GM18951 (cell line): ENCODE results near the gene ATP1A2.

Experiments
- POLR2A ChIP-seq: IDR thresholded peaks from 4 replicates; pipeline ENCODE4 v1.6.1; 2011; ENCODE audit warnings: mild to moderate bottlenecking; ENCODE audit not compliant: insufficient read length, insufficient read depth; ENCODE audit errors: extremely low read depth
- in situ Hi-C: fragments of 300-500 bp; cut with MboI; formaldehyde crosslinking; loops from one replicate; pipeline ENCODE4 v1.12.0; 2022; ENCODE audit warnings: low sequenced_read_pairs, mixed read lengths, inconsistent platforms; ENCODE audit not compliant: unreplicated experiment

ATP1A2 gene

GRCh38 chr1:160115545-160116282, at the start of gene ATP1A2:
Gene ATP1A2, plus strand, starts transcription at chr1:160115759. Its CDS starts 103 bp downstream, at chr1:160115862.
- in situ Hi-C loops = loop anchor here (10.0 kb wide), 1 partner anchor 129 kb away; no protein-coding TSS in a partner anchor
- no peak for TF ChIP-seq POLR2A

GRCh38 chr1:160066829-160067745, 48.5 kb upstream of the ATP1A2 start:
- in situ Hi-C loops = no loop called here
- TF ChIP-seq POLR2A = no peak

- in situ Hi-C loops = no loop called here
- TF ChIP-seq POLR2A = no peak
These were observed 47.3 kb upstream of the ATP1A2 start for GRCh38 chr1:160068225-160068624.

- TF ChIP-seq POLR2A = no peak
- in situ Hi-C loops = no loop called here
These were observed 45.9 kb upstream of the ATP1A2 start, which contains the start of gene KCNJ10 for GRCh38 chr1:160069460-160070231. Gene KCNJ10, minus strand, starts transcription at chr1:160070160. Its CDS starts 27,628 bp downstream, at chr1:160042532.

- in situ Hi-C loops = no loop called here
- TF ChIP-seq POLR2A = no peak
These were observed 45.1 kb upstream of the ATP1A2 start for GRCh38 chr1:160070243-160071163.

GRCh38 chr1:160071289-160071688, 44.3 kb upstream of the ATP1A2 start:
- no peak for TF ChIP-seq POLR2A
- in situ Hi-C loops = no loop called here

GRCh38 chr1:160074865-160075264, 40.7 kb upstream of the ATP1A2 start:
- TF ChIP-seq POLR2A = no peak
- in situ Hi-C loops = loop anchor here (25.0 kb wide), 1 partner anchor 537 kb away; no protein-coding TSS in a partner anchor

GRCh38 chr1:160075836-160076235, 39.7 kb upstream of the ATP1A2 start:
- TF ChIP-seq POLR2A = no peak
- in situ Hi-C loops = loop anchor here (25.0 kb wide), 1 partner anchor 536 kb away; no protein-coding TSS in a partner anchor

GRCh38 chr1:160076295-160076694, 39.3 kb upstream of the ATP1A2 start:
- no peak for TF ChIP-seq POLR2A
- in situ Hi-C loops = loop anchor here (25.0 kb wide), 1 partner anchor 536 kb away; no protein-coding TSS in a partner anchor

- no peak for TF ChIP-seq POLR2A
- in situ Hi-C loops = loop anchor here (25.0 kb wide), 1 partner anchor 535 kb away; no protein-coding TSS in a partner anchor
These were observed 38.1 kb upstream of the ATP1A2 start for GRCh38 chr1:160077486-160077885.

GRCh38 chr1:160078512-160079195, 36.9 kb upstream of the ATP1A2 start:
- in situ Hi-C loops = loop anchor here (25.0 kb wide), 1 partner anchor 534 kb away; no protein-coding TSS in a partner anchor
- TF ChIP-seq POLR2A = no peak
